Measurements from ENCODE around the gene ZBTB7C. TPM values are rescaled to one million over a fixed set of nuclear protein-coding genes. Genes with fewer than 3 reads are reported as not detected.

ZBTB7C gene
- polyA plus RNA-seq, 1 of the 3 experiments (the other 2 are of a cell fraction): 0.05 TPM

DNA sequence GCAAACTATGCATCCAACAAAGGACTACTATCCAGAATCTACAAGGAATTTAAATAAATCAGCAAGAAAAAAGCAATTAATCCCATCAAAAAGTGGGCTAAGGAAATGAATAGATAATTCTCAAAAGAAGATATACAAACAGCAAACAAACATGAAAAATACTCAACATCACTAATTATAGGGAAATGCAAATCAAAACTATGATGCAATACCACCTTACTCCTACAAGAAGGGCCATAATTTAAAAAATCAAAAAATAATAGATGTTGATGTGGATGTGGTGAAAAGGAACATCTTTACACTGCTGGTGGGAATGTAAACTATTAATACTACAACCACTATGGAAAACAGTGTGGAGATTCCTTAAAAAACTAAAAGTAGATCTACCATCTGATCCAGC lies 164.7 kb downstream of the ZBTB7C start (continued):
- TF ChIP-seq JUND (IDR thresholded peaks at IDR 0.05): no peak

DNA sequence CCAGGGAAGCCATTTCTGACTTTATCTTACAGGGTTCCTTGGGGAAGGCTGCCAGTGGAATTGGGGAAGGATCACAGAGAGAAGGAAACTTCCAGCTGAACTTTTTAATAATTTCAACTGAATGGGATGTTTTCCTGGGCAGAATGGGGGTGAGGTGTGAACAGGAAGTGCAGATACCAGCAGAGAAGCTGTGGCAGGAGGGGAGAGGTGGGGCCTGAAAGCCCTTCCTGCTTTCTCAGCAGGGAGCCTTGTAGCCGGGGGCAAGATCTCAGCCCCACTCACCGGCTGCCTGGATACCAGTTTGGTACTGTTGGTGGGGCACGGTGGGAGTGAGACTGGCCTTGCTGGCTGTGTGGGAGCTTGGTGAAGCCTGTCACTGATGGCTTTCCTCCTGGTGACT lies 170.5 kb downstream of the ZBTB7C start:
- H2AFZ ChIP-seq (ENCODE audit: low read depth): no peak overlapping the region
- TF ChIP-seq, protein P1, sequence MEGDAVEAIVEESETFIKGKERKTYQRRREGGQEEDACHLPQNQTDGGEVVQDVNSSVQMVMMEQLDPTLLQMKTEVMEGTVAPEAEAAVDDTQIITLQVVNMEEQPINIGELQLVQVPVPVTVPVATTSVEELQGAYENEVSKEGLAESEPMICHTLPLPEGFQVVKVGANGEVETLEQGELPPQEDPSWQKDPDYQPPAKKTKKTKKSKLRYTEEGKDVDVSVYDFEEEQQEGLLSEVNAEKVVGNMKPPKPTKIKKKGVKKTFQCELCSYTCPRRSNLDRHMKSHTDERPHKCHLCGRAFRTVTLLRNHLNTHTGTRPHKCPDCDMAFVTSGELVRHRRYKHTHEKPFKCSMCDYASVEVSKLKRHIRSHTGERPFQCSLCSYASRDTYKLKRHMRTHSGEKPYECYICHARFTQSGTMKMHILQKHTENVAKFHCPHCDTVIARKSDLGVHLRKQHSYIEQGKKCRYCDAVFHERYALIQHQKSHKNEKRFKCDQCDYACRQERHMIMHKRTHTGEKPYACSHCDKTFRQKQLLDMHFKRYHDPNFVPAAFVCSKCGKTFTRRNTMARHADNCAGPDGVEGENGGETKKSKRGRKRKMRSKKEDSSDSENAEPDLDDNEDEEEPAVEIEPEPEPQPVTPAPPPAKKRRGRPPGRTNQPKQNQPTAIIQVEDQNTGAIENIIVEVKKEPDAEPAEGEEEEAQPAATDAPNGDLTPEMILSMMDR (IDR thresholded peaks at IDR 0.05): no peak
- TF ChIP-seq EZH2phosphoT487 (IDR thresholded peaks at IDR 0.05; ENCODE audit: borderline replicate concordance, low read depth) (no peak), SMC3 (IDR thresholded peaks at IDR 0.05; ENCODE audit: low read depth, low read length) (no peak), RXRA (IDR thresholded peaks at IDR 0.05; ENCODE audit: borderline replicate concordance, low read depth) (no peak), JUND (IDR thresholded peaks at IDR 0.05) (no peak), TAF1 (IDR thresholded peaks at IDR 0.05; ENCODE audit: borderline replicate concordance, low read depth, low read length) (no peak), NRF1 (IDR thresholded peaks at IDR 0.05; ENCODE audit: low read depth, low read length) (no peak), RCOR1 (IDR thresholded peaks at IDR 0.05; ENCODE audit: low read length) (no peak), CHD2 (IDR thresholded peaks at IDR 0.05; ENCODE audit: low read length, partially characterized antibody) (no peak), EP300 (IDR thresholded peaks at IDR 0.05; ENCODE audit: borderline replicate concordance in 1 of 2, low read depth in 1 of 2, low read length in 1 of 2) (no peak), TCF12 (IDR thresholded peaks at IDR 0.05) (no peak), RFX5 (IDR thresholded peaks at IDR 0.05; ENCODE audit: low read length) (no peak), GABPA (IDR thresholded peaks at IDR 0.05; ENCODE audit: low read depth) (no peak), ELF1 (IDR thresholded peaks at IDR 0.05) (no peak), POLR2AphosphoS5 (IDR thresholded peaks at IDR 0.05; ENCODE audit: low read depth, low read length) (no peak), GATA2 (CRISPR knock-in tag; IDR thresholded peaks at IDR 0.05) (no peak)
- TF ChIP-seq, protein P2, sequence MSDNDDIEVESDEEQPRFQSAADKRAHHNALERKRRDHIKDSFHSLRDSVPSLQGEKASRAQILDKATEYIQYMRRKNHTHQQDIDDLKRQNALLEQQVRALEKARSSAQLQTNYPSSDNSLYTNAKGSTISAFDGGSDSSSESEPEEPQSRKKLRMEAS (IDR thresholded peaks at IDR 0.05; ENCODE audit: low read depth): no peak
- TF ChIP-seq, protein P3, sequence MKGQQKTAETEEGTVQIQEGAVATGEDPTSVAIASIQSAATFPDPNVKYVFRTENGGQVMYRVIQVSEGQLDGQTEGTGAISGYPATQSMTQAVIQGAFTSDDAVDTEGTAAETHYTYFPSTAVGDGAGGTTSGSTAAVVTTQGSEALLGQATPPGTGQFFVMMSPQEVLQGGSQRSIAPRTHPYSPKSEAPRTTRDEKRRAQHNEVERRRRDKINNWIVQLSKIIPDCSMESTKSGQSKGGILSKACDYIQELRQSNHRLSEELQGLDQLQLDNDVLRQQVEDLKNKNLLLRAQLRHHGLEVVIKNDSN (IDR thresholded peaks at IDR 0.05; ENCODE audit: borderline replicate concordance, low read depth): no peak
- TF ChIP-seq, protein P4, sequence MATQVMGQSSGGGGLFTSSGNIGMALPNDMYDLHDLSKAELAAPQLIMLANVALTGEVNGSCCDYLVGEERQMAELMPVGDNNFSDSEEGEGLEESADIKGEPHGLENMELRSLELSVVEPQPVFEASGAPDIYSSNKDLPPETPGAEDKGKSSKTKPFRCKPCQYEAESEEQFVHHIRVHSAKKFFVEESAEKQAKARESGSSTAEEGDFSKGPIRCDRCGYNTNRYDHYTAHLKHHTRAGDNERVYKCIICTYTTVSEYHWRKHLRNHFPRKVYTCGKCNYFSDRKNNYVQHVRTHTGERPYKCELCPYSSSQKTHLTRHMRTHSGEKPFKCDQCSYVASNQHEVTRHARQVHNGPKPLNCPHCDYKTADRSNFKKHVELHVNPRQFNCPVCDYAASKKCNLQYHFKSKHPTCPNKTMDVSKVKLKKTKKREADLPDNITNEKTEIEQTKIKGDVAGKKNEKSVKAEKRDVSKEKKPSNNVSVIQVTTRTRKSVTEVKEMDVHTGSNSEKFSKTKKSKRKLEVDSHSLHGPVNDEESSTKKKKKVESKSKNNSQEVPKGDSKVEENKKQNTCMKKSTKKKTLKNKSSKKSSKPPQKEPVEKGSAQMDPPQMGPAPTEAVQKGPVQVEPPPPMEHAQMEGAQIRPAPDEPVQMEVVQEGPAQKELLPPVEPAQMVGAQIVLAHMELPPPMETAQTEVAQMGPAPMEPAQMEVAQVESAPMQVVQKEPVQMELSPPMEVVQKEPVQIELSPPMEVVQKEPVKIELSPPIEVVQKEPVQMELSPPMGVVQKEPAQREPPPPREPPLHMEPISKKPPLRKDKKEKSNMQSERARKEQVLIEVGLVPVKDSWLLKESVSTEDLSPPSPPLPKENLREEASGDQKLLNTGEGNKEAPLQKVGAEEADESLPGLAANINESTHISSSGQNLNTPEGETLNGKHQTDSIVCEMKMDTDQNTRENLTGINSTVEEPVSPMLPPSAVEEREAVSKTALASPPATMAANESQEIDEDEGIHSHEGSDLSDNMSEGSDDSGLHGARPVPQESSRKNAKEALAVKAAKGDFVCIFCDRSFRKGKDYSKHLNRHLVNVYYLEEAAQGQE (IDR thresholded peaks at IDR 0.05; ENCODE audit: low read depth, low read length): no peak
- H3K79me2 ChIP-seq (ENCODE audit: insufficient read depth): no peaks in the 10 kb centered on the region
- no peaks in the 10 kb centered on the region for H4K20me1 ChIP-seq (ENCODE audit: insufficient read depth)
- WGBS (ENCODE audit: low lambda C conversion rate): 0% methylated on average over 1 of the region's 3 CpGs
- no peak overlapping the region for H3K27ac ChIP-seq (ENCODE audit: low read depth in 2 of 2, low read length in 1 of 2)
- no peaks in the 10 kb centered on the region for H3K36me3 ChIP-seq (replicated peaks in 1 of 2; ENCODE audit: control insufficient read depth in 1 of 2, insufficient read depth in 2 of 2, low read length in 1 of 2)
- CTCF ChIA-PET: interaction anchor here (1.8 to 2.9 kb wide), 3 partner anchors 9 to 207 kb away, joined by 6 to 16 read pairs (median 8); no protein-coding TSS in a partner anchor
- H3K9me3 ChIP-seq: no peaks in the 10 kb centered on the region
- no peak overlapping the region for H3K4me2 ChIP-seq
- no peaks in the 10 kb centered on the region for H3K4me1 ChIP-seq (ENCODE audit: control insufficient read depth in 1 of 2, insufficient read depth in 2 of 2, low read depth in 1 of 2, low read length in 1 of 2)
- POLR2A ChIA-PET: no interaction called here
- H3K27me3 ChIP-seq (ENCODE audit: insufficient read depth): no peaks in the 10 kb centered on the region; the same call in 1 of the 2 replicates
- no peak for DNase-seq
- H3K4me3 ChIP-seq (ENCODE audit: low read depth in 2 of 2, low read length in 1 of 2): no peak overlapping the region
- no peaks in the 10 kb centered on the region for H3K9me2 ChIP-seq
- H3F3A ChIP-seq (replicated peaks; ENCODE audit: insufficient read depth): no peaks in the 10 kb centered on the region
- H3K9ac ChIP-seq: no peak overlapping the region

Data from SK-N-SH (cell line).